Measurements from ENCODE around the gene NUS1. TPM values are rescaled to one million over a fixed set of nuclear protein-coding genes. Genes with fewer than 3 reads are reported as not detected.
"Not testable (repeated sequence)": the region's sequence is repeated elsewhere in the genome, so short reads cannot be mapped to it uniquely, and the experiment has no call there.

The NUS1 gene
- total RNA-seq, 1 experiment from 2014 or later: 73.8 TPM

DNA sequence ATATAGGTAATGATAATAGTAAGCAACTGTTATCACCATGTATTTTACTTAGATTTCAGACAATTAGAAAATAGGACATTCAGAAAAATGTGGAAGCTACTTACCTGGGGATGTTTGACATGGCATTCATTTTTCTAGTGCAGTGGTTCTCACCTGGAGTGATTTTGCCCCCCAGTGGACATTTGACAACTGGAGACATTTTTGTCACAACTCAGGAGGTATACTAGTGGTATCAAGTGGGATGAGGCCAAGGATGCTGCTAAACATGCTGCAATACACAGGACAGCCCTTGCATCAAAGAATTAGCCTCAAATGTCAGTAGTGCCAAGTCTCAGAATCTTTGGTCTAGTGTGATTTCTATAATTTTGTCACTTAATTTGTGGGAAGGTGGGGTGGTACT is 36.1 kb downstream of the NUS1 start (continued):
- no peak for TF ChIP-seq FOXK1 (CRISPR knock-in tag; IDR thresholded peaks at IDR 0.05)
- no peak for TF ChIP-seq NFYB (CRISPR knock-in tag; conservative IDR thresholded peaks at IDR 0.05; ENCODE audit: low read depth)
- no peak for TF ChIP-seq RELA (CRISPR knock-in tag; IDR thresholded peaks at IDR 0.05; ENCODE audit: borderline replicate concordance)
- TF ChIP-seq NFE2L1 (CRISPR knock-in tag; IDR thresholded peaks at IDR 0.05): no peak

DNA sequence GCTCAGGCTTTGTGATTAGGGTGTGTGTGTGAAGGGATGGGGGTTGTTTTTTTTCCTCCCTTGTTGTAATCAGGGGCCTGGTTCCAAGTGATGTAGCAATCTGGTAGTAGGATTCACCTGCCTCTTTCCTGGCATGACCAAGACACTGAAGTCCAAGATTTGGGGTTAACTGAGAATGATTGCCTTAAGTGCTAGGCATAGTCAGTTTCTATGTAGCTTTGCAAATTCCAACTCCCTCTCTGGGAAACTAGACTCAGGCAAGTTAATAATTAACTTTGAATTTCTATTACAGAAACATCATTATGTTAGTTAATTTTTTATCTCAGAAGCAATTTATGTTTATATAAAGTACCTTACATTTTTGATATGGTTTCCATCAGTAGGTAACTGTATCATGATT is 43.6 kb downstream of the NUS1 start:
- POLR2A ChIA-PET: no interaction called here
- no peak for DNase-seq (ENCODE audit: low spot score)
- Mint-ChIP-seq H3K4me3 (no peak overlapping the region), H3K27ac (no peak overlapping the region), H3K4me1 (no peaks in the 10 kb centered on the region), H3K36me3 (peaks cover 34% of the 10 kb centered on the region), H3K27me3 (ENCODE audit: low read depth) (peaks cover 9% of the 10 kb centered on the region; the same call in 1 of the 2 replicates), H3K9me3 (peaks cover 36% of the 10 kb centered on the region)
- no peak for ATAC-seq
- CTCF ChIA-PET: no interaction called here
- TF ChIP-seq, protein P1, sequence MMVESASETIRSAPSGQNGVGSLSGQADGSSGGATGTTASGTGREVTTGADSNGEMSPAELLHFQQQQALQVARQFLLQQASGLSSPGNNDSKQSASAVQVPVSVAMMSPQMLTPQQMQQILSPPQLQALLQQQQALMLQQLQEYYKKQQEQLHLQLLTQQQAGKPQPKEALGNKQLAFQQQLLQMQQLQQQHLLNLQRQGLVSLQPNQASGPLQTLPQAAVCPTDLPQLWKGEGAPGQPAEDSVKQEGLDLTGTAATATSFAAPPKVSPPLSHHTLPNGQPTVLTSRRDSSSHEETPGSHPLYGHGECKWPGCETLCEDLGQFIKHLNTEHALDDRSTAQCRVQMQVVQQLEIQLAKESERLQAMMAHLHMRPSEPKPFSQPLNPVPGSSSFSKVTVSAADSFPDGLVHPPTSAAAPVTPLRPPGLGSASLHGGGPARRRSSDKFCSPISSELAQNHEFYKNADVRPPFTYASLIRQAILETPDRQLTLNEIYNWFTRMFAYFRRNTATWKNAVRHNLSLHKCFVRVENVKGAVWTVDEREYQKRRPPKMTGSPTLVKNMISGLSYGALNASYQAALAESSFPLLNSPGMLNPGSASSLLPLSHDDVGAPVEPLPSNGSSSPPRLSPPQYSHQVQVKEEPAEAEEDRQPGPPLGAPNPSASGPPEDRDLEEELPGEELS (CRISPR knock-in tag; IDR thresholded peaks at IDR 0.05): no peak
- TF ChIP-seq, protein P2, sequence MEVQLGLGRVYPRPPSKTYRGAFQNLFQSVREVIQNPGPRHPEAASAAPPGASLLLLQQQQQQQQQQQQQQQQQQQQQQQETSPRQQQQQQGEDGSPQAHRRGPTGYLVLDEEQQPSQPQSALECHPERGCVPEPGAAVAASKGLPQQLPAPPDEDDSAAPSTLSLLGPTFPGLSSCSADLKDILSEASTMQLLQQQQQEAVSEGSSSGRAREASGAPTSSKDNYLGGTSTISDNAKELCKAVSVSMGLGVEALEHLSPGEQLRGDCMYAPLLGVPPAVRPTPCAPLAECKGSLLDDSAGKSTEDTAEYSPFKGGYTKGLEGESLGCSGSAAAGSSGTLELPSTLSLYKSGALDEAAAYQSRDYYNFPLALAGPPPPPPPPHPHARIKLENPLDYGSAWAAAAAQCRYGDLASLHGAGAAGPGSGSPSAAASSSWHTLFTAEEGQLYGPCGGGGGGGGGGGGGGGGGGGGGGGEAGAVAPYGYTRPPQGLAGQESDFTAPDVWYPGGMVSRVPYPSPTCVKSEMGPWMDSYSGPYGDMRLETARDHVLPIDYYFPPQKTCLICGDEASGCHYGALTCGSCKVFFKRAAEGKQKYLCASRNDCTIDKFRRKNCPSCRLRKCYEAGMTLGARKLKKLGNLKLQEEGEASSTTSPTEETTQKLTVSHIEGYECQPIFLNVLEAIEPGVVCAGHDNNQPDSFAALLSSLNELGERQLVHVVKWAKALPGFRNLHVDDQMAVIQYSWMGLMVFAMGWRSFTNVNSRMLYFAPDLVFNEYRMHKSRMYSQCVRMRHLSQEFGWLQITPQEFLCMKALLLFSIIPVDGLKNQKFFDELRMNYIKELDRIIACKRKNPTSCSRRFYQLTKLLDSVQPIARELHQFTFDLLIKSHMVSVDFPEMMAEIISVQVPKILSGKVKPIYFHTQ (CRISPR knock-in tag; IDR thresholded peaks at IDR 0.05): no peak
- TF ChIP-seq ELF4 (CRISPR knock-in tag; IDR thresholded peaks at IDR 0.05; ENCODE audit: low read depth): no peak
- TF ChIP-seq, protein P3, sequence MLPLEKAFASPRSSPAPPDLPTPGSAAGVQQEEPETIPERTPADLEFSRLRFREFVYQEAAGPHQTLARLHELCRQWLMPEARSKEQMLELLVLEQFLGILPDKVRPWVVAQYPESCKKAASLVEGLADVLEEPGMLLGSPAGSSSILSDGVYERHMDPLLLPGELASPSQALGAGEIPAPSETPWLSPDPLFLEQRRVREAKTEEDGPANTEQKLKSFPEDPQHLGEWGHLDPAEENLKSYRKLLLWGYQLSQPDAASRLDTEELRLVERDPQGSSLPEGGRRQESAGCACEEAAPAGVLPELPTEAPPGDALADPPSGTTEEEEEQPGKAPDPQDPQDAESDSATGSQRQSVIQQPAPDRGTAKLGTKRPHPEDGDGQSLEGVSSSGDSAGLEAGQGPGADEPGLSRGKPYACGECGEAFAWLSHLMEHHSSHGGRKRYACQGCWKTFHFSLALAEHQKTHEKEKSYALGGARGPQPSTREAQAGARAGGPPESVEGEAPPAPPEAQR (CRISPR knock-in tag; IDR thresholded peaks at IDR 0.05): no peak
- no peak for TF ChIP-seq RELA (CRISPR knock-in tag; IDR thresholded peaks at IDR 0.05; ENCODE audit: borderline replicate concordance)
- no peak for TF ChIP-seq TP53 (CRISPR knock-in tag; IDR thresholded peaks at IDR 0.05)
- TF ChIP-seq, protein P4, sequence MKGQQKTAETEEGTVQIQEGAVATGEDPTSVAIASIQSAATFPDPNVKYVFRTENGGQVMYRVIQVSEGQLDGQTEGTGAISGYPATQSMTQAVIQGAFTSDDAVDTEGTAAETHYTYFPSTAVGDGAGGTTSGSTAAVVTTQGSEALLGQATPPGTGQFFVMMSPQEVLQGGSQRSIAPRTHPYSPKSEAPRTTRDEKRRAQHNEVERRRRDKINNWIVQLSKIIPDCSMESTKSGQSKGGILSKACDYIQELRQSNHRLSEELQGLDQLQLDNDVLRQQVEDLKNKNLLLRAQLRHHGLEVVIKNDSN (CRISPR knock-in tag; IDR thresholded peaks at IDR 0.05): no peak
- TF ChIP-seq, protein P5, sequence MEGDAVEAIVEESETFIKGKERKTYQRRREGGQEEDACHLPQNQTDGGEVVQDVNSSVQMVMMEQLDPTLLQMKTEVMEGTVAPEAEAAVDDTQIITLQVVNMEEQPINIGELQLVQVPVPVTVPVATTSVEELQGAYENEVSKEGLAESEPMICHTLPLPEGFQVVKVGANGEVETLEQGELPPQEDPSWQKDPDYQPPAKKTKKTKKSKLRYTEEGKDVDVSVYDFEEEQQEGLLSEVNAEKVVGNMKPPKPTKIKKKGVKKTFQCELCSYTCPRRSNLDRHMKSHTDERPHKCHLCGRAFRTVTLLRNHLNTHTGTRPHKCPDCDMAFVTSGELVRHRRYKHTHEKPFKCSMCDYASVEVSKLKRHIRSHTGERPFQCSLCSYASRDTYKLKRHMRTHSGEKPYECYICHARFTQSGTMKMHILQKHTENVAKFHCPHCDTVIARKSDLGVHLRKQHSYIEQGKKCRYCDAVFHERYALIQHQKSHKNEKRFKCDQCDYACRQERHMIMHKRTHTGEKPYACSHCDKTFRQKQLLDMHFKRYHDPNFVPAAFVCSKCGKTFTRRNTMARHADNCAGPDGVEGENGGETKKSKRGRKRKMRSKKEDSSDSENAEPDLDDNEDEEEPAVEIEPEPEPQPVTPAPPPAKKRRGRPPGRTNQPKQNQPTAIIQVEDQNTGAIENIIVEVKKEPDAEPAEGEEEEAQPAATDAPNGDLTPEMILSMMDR (IDR thresholded peaks at IDR 0.05): no peak
- TF ChIP-seq ZNF423 (CRISPR knock-in tag; IDR thresholded peaks at IDR 0.05): no peak
- TF ChIP-seq TEAD4 (CRISPR knock-in tag; IDR thresholded peaks at IDR 0.05): no peak
- no peak for TF ChIP-seq ZNF232 (CRISPR knock-in tag; IDR thresholded peaks at IDR 0.05)
- TF ChIP-seq ZNF416 (CRISPR knock-in tag; IDR thresholded peaks at IDR 0.05): no peak
- TF ChIP-seq ZNF138 (CRISPR knock-in tag; conservative IDR thresholded peaks at IDR 0.05): no peak
- no peak for TF ChIP-seq SP1 (CRISPR knock-in tag; conservative IDR thresholded peaks at IDR 0.05)

DNA sequence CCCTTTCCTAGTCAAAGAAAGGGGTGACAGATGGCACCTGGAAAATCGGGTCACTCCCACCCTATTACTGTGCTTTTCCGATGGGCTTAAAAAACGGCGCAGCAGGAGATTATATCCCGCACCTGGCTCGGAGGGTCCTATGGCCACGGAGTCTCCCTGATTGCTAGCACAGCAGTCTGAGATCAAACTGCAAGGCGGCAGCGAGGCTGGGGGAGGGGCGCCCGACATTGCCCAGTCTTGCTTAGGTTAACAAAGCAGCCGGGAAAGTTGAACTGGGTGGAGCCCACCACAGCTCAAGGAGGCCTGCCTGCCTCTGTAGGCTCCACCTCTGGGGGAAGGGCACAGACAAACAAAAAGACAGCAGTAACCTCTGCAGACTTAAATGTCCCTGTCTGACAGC is 46.3 kb downstream of the NUS1 start:
- H3K27ac Mint-ChIP-seq; H3K4me3 Mint-ChIP-seq; DNase-seq (ENCODE audit: low spot score); POLR2A ChIA-PET; ATAC-seq; CTCF ChIA-PET; H3K4me1 Mint-ChIP-seq: not testable (repeated sequence)
- H3K36me3 Mint-ChIP-seq: peaks cover 34% of the 10 kb centered on the region
- H3K9me3 Mint-ChIP-seq: peaks cover 42% of the 10 kb centered on the region
- peaks cover 11% of the 10 kb centered on the region; the same call in 1 of the 2 replicates for H3K27me3 Mint-ChIP-seq (ENCODE audit: low read depth)

Measured in WTC11 (cell line).